SH-SY5Y (cell line): ENCODE measurements around the gene TCF20.

Source experiments
- GATA2 ChIP-seq: IDR thresholded peaks from 2 replicates; pipeline ENCODE4 v1.6.1; 2011; ENCODE audit warnings: mild to moderate bottlenecking, low read depth, low read length
- GATA3 ChIP-seq: IDR thresholded peaks from 2 replicates; pipeline ENCODE4 v1.6.1; 2011; ENCODE audit warnings: low read depth, mild to moderate bottlenecking, low read length, moderate library complexity

Gene TCF20

DNA sequence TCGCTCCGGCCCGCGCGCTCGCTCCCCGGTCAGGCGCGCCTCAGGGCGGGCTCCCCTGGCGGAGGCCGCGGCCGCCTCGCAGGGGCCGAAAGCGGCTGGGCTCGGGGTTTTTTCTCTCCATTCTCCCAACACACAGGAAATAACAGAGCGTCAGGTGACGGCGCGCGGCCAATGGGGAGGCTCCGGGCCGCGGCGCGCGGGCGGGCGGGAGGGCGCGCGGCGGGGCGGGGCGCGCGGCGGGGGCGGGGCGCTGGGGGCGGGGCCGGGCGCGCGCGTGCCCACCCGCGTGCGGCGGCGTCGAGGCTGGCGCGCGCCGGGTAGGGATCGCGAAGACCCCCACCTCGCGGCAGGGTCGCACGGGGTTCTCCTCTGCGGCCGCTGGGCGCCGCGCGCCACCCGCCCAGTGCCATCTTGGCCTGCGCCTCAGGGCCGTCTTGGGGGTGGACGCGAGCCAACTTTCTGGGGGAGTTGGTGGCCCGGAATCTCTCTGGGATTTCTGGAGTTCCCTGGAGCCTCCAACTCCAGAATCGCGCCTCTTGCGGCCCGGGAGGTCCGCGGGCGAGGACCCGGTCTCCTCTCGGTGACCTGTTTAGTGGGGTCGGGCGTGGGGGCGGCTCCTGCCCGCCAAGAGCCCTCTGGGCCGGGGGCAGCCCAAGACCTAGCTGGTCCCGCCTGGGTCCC is at the start of gene TCF20:
TSS of gene TCF20 (minus strand) at position 144 of the 681 bp plus-strand sequence. CDS start 55,348 bp downstream, outside the sequence.
- TF ChIP-seq GATA2 (no peak), GATA3 (no peak)

DNA sequence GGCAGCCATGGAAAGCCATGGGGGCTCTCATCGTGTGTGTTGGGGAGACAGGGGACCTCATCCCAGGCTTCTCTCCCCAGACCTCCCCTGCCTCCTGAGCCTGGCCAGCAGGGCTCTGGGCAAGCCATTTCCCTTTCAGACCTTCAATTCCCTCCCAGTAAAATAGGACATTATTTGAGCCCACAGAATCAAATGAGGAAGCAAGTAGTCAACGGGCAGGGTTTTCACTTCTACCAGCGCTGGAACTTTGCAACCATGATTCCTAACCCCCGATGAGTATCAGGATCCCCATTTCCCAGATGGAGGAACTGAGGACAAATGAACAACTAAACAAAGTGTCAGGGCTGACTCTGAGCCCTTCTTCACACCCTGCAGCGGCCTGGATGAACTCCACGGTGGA is 48.9 kb upstream of the TCF20 start:
- TF ChIP-seq GATA2 (no peak), GATA3 (no peak)

DNA sequence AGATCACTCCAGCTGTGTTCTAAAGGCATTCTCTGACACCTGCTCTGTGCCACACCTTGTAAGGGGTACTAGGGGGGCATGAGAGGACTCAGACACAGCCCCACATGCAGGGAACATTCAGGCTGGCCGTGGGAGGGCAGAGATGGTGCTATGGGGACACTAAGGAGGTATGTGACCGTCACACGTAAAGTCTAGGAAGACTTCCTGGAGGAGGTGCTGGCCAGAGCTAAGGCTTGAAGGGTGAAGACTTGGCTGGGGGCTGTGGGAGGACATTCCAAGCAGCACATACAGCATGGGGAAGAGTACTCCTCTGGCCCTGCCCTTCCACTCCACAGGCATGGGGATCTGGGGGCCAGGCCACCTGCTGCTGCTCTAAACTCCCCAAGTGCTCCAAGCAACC is 48.5 kb upstream of the TCF20 start:
- TF ChIP-seq GATA3 (no peak), GATA2 (no peak)

- TF ChIP-seq GATA3: no peak
- no peak for TF ChIP-seq GATA2
Measured at GRCh38 chr22:42317691-42318547, 47.5 kb upstream of the TCF20 start.

GRCh38 chr22:42317008-42317407 is 46.6 kb upstream of the TCF20 start:
- TF ChIP-seq GATA3: no peak
- no peak for TF ChIP-seq GATA2

DNA sequence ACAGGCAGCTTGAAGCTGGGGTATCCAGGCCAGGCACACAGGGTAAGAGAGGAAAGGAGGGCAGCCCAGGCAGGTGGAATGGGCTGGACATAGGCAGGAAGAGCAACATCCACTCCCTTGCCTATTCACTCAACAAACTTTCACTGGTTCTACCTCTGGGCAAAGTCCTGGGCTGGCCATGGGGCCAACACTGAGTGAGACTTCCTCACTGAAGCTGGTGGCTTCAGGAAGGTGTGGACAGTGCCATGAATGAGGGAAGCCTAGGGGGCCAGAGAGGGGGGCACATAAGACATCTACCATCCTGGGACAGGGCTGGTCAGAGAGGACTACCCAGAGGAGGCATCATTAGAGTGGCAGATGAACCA is 44.9 kb upstream of the TCF20 start:
- TF ChIP-seq GATA2 (no peak), GATA3 (no peak)

- no peak for TF ChIP-seq GATA3
- no peak for TF ChIP-seq GATA2
Measured at GRCh38 chr22:42314709-42315391, 44.4 kb upstream of the TCF20 start.

- TF ChIP-seq GATA2: peak; percentile 44; the same call in 1 of the 2 replicates
- TF ChIP-seq GATA3: no peak
Measured at GRCh38 chr22:42313804-42314581, 43.5 kb upstream of the TCF20 start.

GRCh38 chr22:42313204-42313603 is 42.8 kb upstream of the TCF20 start:
- no peak for TF ChIP-seq GATA3
- TF ChIP-seq GATA2: no peak

- no peak for TF ChIP-seq GATA2
- no peak for TF ChIP-seq GATA3
Measured at GRCh38 chr22:42310291-42311015, 40.0 kb upstream of the TCF20 start.

GRCh38 chr22:42309865-42310264 is 39.4 kb upstream of the TCF20 start:
- TF ChIP-seq GATA3: no peak
- no peak for TF ChIP-seq GATA2

DNA sequence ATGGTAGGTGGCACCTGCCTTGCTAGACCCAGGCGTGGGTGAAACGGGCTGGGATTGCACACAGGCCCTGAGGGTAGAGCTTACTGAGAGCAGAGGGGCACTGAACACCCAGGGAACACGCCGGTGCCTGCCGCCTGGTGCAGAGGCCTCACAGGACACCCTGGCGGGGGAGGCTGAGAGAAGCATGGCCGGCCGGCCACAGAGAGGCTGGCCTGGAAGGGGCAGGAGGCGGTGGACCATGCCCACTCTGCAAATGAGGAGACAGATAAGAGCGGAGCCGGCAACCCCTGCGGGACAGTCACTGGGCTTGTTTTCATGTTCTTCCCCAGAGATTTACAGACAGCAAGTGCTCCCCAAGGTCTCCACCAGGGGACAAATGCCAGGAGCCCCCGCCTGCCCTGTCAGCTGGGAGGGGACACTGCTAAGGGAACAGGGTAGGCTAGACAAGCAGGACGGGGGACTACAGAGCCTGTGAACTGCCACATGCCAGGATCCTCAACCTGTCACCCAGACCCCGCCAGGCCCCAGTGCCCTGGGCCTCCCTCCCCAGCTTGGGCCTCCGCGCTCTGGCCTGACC is 38.5 kb upstream of the TCF20 start:
- TF ChIP-seq GATA2 (peak; percentile 42), GATA3 (no peak)
